Spleen (tissue), 11 donors: ENCODE measurements around the gene RGPD3. TPM values are rescaled to one million over a fixed set of nuclear protein-coding genes. Genes with fewer than 3 reads are reported as not detected.

Experiments
- DNase-seq: peaks from one replicate; pipeline ENCODE4 v3.0.0-alpha.2; 2020
- H3K27ac ChIP-seq, 8 donors: fragments of 200-600 bp; sonication (generic) in 7 of 8; 1 replicate in 4 of 8; 2 replicates in 4 of 8; pipeline versions ENCODE4 v1.5.0 to v1.8.0; 2016 to 2021; ENCODE audit warnings: inconsistent platforms in 4 of 8, mild to moderate bottlenecking in 4 of 8, moderate library complexity in 1 of 8
- H3K27me3 ChIP-seq, 7 donors: fragments of 200-600 bp; sonication (generic) in 6 of 7; replicated peaks in 1 of 7; 1 replicate in 4 of 7; 2 replicates in 3 of 7; pipeline versions ENCODE4 v1.5.0 to v1.8.0; 2016 to 2021; ENCODE audit warnings: inconsistent platforms in 3 of 7, mild to moderate bottlenecking in 1 of 7
- H3K36me3 ChIP-seq, 6 donors: fragments of 200-600 bp; sonication (generic) in 5 of 6; 1 replicate in 4 of 6; 2 replicates in 2 of 6; pipeline versions ENCODE4 v1.5.0 to v1.8.0; 2016 to 2021; ENCODE audit warnings: inconsistent platforms in 2 of 6
- H3K4me1 ChIP-seq, 6 donors: fragments of 200-600 bp; sonication (generic) in 5 of 6; 1 replicate in 3 of 6; 2 replicates in 3 of 6; pipeline versions ENCODE4 v1.5.0 to v1.8.0; 2016 to 2021; ENCODE audit warnings: inconsistent platforms in 3 of 6
- H3K4me3 ChIP-seq, 8 donors: fragments of 200-600 bp; sonication (generic) in 7 of 8; 1 replicate in 4 of 8; 2 replicates in 4 of 8; pipeline versions ENCODE4 v1.5.0 to v1.8.0; 2016 to 2021; ENCODE audit warnings: inconsistent platforms in 4 of 8, mild to moderate bottlenecking in 4 of 8, moderate library complexity in 2 of 8
- H3K9me3 ChIP-seq, 8 donors: fragments of 200-600 bp; sonication (generic) in 7 of 8; 1 replicate in 4 of 8; 2 replicates in 4 of 8; pipeline versions ENCODE4 v1.5.0 to v1.8.0; 2016 to 2021; ENCODE audit warnings: inconsistent platforms in 4 of 8
- POLR2A ChIP-seq, 3 donors: fragments of 450-650 bp; IDR thresholded peaks; one replicate each; pipeline ENCODE4 v1.5.1; 2017; ENCODE audit warnings: antibody characterized with exemption in 3 of 3, mild to moderate bottlenecking in 1 of 3
- POLR2AphosphoS5 ChIP-seq, 3 donors: sonication (generic); formaldehyde crosslinking; IDR thresholded peaks; one replicate each; pipeline ENCODE4 v1.5.1; 2017; ENCODE audit warnings: antibody characterized with exemption in 3 of 3
- WGBS, 5 donors: extraction: QIAGEN DNeasy Blood & Tissue Kit in 3 of 5; methylation state at CpG; one replicate each; pipeline versions ENCODE4 v1.1.5 to v1.1.7; 2013 to 2018; 5-methylcytosine and 5-hydroxymethylcytosine counted together
- intact Hi-C: fragments of 100-400 bp; cut with DNase I; formaldehyde crosslinking; loops from one replicate; pipeline ENCODE4 v1.15.0; 2023; ENCODE audit warnings: low total_unique reads
- polyA plus RNA-seq, 3 donors: library from polyadenylated mRNA; stranded (reverse); fragments of 200-250 nt; gene quantifications; one replicate each; pipeline ENCODE4 v1.2.1, GENCODE V29; 2013
- total RNA-seq, 7 donors: library from RNA; depleted of rRNA in 3 of 7; stranded (reverse); fragments of >200 nt in 3 of 7; fragmentation: NEBNext Ultra II Directional in 4 of 7; extraction: Animal tissue kit (Norgen Biotek cat#: 25700) in 4 of 7; gene quantifications; one replicate each; pipeline versions ENCODE4 v1.1.0 to v1.2.1, GENCODE V29; 2016 to 2021
- TF ChIP-seq, protein P1 (sequence below), 11 experiments: fragments of 200-600 bp in 7 of 11; fragments of 450-650 bp in 4 of 11; sonication (generic) in 4 of 11; IDR thresholded peaks in 8 of 11; conservative IDR thresholded peaks in 3 of 11; 1 replicate in 7 of 11; 2 replicates in 4 of 11; pipeline versions ENCODE4 v1.4.0 to v1.8.0; 2016 to 2021; ENCODE audit warnings: antibody characterized with exemption in 11 of 11, inconsistent platforms in 4 of 11, mild to moderate bottlenecking in 1 of 11
- donor health status: healthy with polysubstance abuse.
- donor health status: DM: no; HTN: no; CAD: no; lungs with moderate emphysema.
- donor health status: DM: no; HTN: no; CAD: no.
- donor health status: Bipolar disorder and iron deficiency.
- donor health status: healthy.
- donor health status: DM: no; HTN: no; CAD: no.
- donor health status: DM: yes; HTN: yes; CAD: no.

The RGPD3 gene
- total and polyA plus RNA-seq, 10 donors, result 0.07 to 3.5 (median 1.2) TPM

GRCh38 chr2:106366204-106366885, 101.9 kb downstream of the RGPD3 start:
- Histone ChIP-seq H3K36me3 (no peaks in the 10 kb centered on the region), H3K27me3 (no peaks in the 10 kb centered on the region), H3K27ac (no peak overlapping the region), H3K9me3 (no peaks in the 10 kb centered on the region), H3K4me3 (no peak overlapping the region), H3K4me1 (no peaks in the 10 kb centered on the region)
- no peak for DNase-seq
- intact Hi-C loops, result no loop called here
- WGBS, 5 donors, result 81 to 89% (median 85%) methylated on average over 12 of the region's 12 CpGs
- no peak for TF ChIP-seq POLR2A (IDR thresholded peaks at IDR 0.05)
- TF ChIP-seq, protein P1, sequence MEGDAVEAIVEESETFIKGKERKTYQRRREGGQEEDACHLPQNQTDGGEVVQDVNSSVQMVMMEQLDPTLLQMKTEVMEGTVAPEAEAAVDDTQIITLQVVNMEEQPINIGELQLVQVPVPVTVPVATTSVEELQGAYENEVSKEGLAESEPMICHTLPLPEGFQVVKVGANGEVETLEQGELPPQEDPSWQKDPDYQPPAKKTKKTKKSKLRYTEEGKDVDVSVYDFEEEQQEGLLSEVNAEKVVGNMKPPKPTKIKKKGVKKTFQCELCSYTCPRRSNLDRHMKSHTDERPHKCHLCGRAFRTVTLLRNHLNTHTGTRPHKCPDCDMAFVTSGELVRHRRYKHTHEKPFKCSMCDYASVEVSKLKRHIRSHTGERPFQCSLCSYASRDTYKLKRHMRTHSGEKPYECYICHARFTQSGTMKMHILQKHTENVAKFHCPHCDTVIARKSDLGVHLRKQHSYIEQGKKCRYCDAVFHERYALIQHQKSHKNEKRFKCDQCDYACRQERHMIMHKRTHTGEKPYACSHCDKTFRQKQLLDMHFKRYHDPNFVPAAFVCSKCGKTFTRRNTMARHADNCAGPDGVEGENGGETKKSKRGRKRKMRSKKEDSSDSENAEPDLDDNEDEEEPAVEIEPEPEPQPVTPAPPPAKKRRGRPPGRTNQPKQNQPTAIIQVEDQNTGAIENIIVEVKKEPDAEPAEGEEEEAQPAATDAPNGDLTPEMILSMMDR (IDR thresholded peaks at IDR 0.05 in 8 of 11, conservative IDR thresholded peaks at IDR 0.05 in 3 of 11), result no peak
- TF ChIP-seq POLR2AphosphoS5 (IDR thresholded peaks at IDR 0.05), result no peak

- intact Hi-C loops, result no loop called here
- H3K36me3 ChIP-seq, result no peaks in the 10 kb centered on the region
- peaks cover 0 to 9% (median 0%) of the 10 kb centered on the region in 7 donors for H3K27me3 ChIP-seq
- H3K27ac ChIP-seq, result no peak overlapping the region
- H3K4me3 ChIP-seq, result no peak overlapping the region
- no peak for DNase-seq
- TF ChIP-seq, protein P1 (IDR thresholded peaks at IDR 0.05 in 8 of 11, conservative IDR thresholded peaks at IDR 0.05 in 3 of 11), result no peak
- no peak for TF ChIP-seq POLR2AphosphoS5 (IDR thresholded peaks at IDR 0.05)
- TF ChIP-seq POLR2A (IDR thresholded peaks at IDR 0.05), result no peak
- 49 to 85% (median 73%) methylated on average over 2 of the region's 2 CpGs for WGBS, 5 donors
- no peaks in the 10 kb centered on the region for H3K4me1 ChIP-seq
- H3K9me3 ChIP-seq, result no peaks in the 10 kb centered on the region
Observed at GRCh38 chr2:106363791-106364190, 104.4 kb downstream of the RGPD3 start.

- H3K27ac ChIP-seq, result no peak overlapping the region
- whole genome bisulfite sequencing, 5 donors, result 0 to 8% (median 0%) methylated on average over 1 of the region's 1 CpG
- intact Hi-C loops, result no loop called here
- DNase-seq, result no peak
- H3K9me3 ChIP-seq, result no peaks in the 10 kb centered on the region
- peaks cover 0 to 5% (median 0%) of the 10 kb centered on the region in 6 donors for H3K4me1 ChIP-seq
- H3K36me3 ChIP-seq, result no peaks in the 10 kb centered on the region
- no peak overlapping the region for H3K4me3 ChIP-seq
- peaks cover 0 to 9% (median 0%) of the 10 kb centered on the region in 7 donors for H3K27me3 ChIP-seq
- TF ChIP-seq POLR2A (IDR thresholded peaks at IDR 0.05), result no peak
- TF ChIP-seq POLR2AphosphoS5 (IDR thresholded peaks at IDR 0.05), result no peak
- TF ChIP-seq, protein P1 (IDR thresholded peaks at IDR 0.05 in 8 of 11, conservative IDR thresholded peaks at IDR 0.05 in 3 of 11), result no peak
Observed at GRCh38 chr2:106362789-106363188, 105.4 kb downstream of the RGPD3 start.

- no peak overlapping the region for H3K4me3 ChIP-seq
- peaks cover 0 to 5% (median 0%) of the 10 kb centered on the region in 6 donors for H3K4me1 ChIP-seq
- H3K27me3 ChIP-seq, result peaks cover 0 to 9% (median 0%) of the 10 kb centered on the region in 7 donors
- DNase-seq, result no peak
- H3K9me3 ChIP-seq, result no peaks in the 10 kb centered on the region
- 89 to 96% (median 92%) methylated on average over 7 of the region's 7 CpGs for WGBS, 5 donors
- no peak overlapping the region for H3K27ac ChIP-seq
- intact Hi-C loops, result no loop called here
- H3K36me3 ChIP-seq, result no peaks in the 10 kb centered on the region
- TF ChIP-seq, protein P1 (IDR thresholded peaks at IDR 0.05 in 8 of 11, conservative IDR thresholded peaks at IDR 0.05 in 3 of 11), result no peak
- TF ChIP-seq POLR2A (IDR thresholded peaks at IDR 0.05), result no peak
- no peak for TF ChIP-seq POLR2AphosphoS5 (IDR thresholded peaks at IDR 0.05)
Observed at GRCh38 chr2:106359512-106359911, 108.7 kb downstream of the RGPD3 start.
